ENCODE results near the gene GATC.
"Not testable (repeated sequence)": the region's sequence is repeated elsewhere in the genome, so short reads cannot be mapped to it uniquely, and the experiment has no call there.

The GATC gene

DNA sequence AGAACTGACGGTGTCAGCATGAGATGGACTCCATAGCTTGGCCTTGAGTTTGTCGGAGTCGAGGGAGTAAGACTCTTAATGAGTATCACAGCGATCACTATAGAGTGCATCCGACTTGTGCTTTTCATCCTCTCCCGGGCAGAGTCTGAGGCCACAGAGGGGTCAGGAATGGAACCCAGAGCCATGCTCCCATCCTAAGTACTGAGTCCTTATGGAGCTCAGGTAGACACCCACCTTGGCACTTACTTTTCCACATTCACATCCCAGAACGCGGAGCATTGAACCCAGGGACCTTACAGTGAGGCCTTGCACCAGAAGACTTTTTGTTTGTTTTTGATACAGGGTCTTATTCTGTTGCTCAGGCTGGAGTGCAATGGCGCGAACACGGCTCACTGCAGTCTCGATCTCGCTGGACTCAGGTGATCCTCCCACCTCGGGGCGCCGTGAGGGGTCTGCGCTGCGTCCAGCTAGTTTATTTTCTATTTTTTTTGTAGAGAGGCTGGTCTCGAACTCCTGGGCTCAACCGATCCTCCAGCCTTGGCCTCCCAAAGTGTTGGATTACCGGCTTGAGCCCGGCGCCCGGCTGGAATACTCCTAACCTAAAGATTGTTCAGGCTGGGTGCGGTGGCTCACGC is 24.0 kb downstream of the GATC start:
- peak; percentile 29 for DNase-seq

DNA sequence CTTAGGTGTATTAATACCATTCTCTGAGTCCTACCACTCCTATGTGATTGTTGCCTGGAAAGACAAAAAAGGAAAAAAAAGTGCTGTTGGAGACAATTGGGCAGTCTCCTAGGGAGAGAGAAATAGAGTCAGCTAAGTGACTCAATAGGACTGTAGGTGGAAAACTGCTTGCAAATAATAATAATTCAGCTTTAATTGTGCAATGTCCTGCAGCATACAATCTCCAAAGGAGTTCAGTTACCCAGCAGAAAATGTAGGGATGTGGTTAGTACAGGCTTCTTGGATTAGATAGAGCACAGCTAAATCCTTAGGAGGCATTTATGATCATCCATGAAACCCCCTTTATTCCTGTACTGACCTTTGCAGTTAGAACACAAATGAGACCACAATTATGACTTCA is 26.3 kb downstream of the GATC start:
- no peak for DNase-seq

DNA sequence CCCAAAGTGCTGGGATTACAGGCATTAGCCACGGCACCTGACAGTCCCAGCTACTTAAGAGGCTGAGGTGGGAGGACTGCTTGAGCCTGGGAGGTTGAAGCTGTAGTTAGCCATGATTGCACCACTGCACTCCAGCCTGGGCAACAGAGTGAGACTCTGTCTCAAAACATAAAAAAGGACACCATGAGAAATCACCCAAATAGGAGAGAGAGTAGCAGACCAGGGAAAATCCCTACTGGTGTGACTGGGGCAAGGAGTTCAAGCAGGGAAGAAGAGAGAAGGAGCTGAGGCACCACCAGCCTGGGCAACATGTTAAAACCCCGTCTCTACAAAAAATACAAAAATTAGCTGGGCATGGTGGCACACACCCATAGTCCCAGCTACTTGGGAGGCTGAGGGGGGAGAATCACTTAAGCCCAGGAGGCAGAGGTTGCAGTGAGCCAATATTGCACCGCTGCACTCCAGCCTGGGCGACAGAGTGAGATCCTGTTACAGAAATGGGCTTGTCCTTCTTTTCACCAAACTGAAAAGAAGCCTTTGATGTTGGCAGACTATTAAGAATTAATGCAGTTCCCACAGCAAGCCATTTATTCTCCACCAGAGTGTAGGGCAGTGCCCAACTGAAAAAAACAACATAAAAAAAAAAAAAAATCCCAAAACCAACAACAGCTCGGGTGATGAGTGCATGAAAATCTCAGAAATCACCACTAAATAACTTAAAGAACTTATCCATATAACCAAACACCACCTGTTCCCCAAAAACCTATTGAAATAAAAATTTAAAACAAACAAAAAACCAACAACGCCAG is 27.8 kb downstream of the GATC start:
- no peak for DNase-seq

DNA sequence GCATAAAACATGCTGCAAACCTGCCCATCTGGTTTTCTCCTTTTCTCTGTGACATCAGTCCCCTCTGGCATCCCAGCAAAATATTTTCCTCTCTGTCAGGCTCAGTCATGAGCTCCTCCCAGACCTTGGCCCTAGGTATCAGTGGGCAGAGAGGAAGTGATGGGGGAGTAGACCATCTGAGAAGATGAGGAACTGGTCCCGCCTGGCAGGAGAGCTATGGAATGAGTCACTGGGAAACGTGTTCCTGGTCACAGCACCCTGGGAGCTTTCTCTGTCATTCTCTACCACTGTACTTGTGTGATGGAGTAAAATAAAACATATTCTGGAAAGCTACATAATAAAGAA is 28.3 kb downstream of the GATC start:
- DNase-seq: peak; percentile 93

DNA sequence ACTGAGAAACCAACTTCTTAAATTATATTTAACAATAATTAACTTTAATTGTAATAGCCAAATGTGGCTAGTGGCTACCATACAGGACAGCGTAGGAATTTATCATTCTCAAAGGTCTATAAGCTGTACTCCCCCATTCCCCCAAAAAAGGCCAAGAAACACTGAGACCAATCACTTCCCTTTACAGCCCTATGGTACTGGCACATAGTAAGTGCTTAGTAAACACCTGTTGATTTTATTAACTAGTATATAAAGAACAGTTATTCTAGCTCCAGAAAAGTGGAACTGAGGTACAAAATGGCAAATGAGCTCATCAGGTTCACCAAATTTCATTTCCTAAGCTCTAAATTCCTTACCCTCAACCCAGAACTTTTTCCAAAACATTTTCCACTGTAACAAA is 29.4 kb downstream of the GATC start:
- no peak for DNase-seq

DNA sequence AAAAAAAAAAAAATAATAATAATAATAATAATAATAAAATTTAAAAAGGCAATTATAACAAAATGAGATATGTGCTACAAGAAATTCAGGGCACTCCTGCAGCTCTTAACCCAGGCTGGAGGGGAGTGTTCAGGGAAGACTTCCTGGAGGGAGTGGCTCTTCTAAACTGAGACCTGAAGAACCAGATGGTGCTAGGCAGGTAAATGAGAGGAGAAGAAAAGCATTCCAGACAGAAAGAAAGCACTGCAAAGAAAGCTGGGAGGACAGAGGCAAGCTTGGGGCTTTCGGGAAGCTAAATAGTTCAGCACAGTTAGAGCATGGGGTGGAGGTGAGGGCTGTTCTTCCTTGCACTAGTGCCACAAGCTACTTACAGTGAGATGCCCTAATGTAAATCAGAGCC is 33.2 kb downstream of the GATC start:
- DNase-seq: no peak

DNA sequence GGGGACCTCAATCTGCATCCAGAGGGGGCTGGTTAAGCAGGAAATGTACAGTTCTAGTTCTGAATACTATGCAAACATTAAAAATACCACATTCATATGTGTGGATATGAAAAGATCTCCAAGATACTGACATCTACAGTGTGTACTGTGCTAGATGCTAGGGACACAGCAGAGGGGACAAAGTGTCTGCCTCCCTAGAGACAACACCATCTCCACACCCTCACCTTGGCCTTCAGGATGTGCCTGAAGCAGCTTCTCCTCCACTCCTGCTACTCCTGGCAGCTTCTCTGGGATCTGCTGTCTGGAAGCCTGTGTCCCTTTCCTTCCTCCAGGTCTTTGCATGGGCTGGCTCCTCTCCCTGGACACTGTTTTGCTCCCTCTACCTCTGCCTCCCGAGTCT is 34.0 kb downstream of the GATC start:
- no peak for DNase-seq

DNA sequence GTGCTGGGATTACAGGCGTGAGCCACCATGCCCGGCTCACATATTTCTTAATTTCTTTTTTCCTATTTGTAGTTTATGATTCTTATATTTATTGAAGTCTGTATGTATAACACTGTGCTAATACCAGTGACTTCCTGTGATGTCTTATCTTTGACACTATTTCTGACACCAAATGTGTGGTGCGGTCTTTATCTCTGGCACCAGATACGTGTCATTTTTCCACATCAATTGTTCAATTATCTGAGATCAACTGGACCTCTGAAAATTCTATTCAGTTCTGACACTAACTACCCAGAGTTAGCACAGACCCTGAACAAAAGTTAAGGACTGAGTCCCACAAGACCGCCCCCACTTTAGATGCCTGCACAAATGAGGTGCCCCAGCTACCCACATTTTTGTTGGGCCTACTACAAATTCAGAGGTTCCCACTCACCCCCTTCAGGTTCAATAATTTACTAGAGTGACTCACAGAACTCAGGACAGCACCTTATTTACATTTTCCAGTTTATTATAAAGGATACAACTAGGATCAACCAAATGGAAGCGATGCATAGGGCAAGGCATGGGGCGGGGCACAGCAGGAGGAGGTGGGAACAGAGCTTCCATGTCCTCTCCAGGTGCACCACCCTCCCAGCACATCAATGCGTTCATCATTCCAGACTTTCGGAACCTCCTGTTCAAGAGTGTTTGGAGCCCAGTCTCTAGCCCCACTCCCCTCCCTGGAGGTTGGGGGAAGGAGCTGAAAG is 35.0 kb downstream of the GATC start:
- DNase-seq: no peak

DNA sequence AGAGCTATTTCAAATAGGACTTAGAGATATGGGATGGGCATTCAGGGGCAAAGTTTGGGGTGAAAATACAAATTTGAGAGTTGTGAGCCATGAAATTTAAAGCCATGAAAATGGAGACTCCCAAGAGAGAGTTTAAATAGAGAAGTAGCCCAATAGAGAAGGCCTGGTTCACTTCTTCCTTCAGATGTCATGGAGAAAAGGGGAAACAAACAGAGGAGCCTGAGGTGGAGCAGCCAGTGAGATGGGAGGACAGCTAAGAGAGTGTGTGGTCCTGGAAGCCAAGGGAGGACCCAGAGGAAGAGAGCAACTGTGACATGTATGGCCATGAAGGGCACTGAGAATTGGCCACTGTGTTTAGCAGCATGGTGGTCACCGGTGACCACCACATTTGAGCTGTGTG is 37.4 kb downstream of the GATC start:
- DNase-seq: no peak

DNA sequence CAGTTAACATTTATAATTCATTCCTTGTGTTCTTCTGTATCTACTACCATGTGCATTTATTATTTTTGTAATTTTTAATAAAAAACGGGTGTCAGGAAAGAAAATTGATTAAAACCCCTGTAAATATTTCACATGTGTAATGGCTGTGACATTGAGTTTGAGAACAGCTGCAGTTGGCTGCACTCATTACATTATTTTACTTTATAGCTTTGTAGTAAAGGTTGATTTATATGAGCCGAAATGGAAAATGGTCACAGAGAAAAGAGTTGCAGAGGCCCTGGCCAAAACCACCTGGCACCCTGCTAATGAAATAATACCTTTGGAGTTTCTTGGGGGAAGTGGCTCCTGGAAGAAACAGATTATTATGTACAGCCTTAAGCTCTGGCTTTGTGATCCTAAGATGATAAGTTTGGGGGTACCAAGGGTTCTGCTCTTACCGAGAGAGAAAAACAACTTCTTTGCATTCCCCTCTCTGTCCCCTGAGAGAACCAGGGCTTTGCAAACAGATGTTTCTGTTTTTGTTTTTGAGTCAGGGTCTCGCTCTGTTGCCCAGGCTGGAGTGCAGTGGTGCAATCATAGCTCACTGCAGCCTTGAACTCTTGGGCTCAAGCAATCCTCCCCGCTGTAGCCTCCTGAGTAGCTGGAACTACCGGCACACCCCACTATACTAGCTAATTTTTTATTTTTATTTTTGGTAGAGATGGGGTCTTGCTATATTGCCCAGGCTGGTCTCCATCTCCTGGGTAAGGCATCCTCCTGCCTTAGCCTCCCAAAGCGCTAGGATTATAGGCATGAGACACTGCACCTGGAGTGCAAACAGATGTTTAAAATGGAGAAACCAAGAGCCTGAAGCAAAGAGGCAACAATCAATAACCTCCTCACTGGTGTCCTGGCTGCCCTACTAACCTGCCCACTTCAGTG is 40.0 kb downstream of the GATC start:
- DNase-seq: no peak

DNA sequence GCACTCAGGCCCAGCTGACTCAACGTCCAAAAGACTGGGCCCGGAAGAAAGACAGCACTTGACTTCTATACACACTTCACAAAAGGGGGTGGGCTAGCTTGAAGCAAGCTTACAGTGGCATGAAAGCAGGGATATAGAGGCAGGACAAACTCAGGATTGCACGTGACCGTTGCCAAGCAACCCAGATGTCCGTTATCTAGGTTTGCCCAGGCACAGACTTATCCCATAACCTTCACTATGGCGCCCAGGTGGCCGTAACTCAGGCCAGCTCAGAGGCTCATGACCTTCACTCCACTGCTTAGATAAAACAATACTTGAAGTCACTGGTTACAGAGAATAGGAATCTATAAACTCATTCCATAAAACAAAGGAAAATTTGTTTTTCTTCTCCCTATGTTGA is 41.3 kb downstream of the GATC start:
- not testable (repeated sequence) for DNase-seq

DNA sequence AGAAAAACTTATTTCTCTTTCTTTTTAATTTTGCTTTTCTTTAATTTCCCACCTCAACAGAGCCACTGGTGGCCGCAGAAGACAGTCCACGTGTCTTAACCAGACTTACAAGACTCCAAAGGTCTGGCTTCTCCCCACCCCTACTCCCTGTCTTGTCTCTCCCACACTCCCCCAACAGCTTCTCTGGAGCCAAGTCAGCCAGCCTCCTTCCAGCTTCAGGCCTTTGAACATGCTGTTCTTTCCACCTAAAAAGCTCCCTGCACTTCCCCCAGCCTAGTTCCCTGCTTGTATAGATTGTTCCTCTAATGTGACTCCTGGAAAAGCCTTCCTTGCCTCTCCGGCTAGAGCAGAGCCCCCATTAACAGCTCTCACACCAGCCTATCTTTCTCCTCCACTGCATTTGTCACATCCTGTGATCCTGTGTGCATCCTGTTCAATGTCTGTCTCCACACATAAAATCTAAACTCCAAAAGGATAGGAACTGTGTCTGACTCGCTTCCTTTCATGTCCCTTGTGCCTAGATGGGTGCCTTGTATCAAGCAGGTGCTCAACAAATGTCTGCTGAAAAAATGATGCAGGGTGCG is 41.9 kb downstream of the GATC start:
- no peak for DNase-seq

DNA sequence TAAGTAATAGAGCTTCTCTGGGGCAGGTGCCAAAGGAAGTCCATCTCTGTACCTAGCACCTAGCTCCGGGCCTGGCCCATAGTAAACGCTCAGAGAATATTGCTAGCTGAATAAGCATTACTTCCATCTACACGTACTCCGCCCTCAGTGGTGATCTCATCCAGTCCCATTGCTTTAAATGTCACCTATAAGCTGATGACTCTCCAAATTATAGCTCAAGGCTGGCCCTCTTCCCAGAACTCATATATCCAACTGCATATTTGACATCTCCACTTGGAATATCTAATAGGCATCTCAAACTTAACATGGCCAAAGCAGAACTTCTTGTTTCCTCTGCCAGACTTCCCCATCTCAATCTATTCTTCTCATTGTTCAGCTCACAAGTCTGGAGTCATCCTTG is 42.8 kb downstream of the GATC start:
- DNase-seq: peak; percentile 19

DNA sequence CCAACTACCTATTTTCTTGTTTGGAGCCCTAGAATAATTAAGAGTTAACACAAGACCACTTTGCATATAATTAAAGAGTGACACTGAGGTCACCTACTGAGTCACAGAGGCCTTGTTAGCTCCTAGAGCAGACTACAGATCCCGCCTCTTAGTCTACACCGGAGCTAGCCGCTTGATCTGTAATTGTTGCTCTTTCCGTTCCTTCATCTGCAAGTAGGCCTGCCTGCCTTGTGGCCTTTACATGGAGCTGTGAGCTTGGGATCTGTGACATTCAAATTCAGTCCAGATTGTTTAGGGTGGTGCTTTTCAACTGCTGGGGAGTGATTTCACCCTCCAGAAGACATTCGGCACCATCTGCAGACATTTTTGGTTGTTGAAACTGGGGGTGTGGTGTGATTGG is 44.1 kb downstream of the GATC start:
- DNase-seq: no peak

DNA sequence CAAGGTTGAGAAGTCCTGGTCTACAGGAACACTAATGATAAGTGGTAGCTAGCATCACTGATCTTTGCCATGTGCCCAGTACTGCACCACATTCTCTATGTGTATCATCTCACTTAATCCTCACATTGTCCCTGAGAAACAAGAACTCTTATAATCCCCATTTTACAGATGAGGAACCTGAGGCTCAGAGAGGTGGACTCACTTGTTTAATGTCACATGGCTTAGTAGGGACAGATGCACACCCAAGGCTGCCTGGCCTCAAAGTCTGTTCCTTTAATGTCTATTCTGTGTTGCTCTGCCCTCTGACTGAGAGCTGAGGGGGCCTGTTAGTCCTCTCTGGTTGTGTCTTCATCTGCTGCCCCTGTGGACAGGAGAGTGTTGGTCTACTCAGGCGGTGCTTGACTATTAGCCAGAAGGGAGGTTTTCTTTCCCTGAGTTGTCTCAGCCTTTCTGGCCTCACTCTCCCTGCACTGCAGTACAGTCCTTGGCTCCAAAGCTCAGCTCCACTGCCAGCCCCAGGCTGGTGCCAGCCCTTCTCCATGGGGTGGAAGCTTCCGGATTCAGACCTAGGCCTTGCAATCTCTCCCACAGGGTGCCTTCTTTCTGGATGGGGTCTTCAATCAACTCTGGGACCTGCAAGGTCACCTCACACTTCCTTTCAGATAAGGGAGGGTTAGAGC is 44.7 kb downstream of the GATC start:
- DNase-seq: no peak

DNA sequence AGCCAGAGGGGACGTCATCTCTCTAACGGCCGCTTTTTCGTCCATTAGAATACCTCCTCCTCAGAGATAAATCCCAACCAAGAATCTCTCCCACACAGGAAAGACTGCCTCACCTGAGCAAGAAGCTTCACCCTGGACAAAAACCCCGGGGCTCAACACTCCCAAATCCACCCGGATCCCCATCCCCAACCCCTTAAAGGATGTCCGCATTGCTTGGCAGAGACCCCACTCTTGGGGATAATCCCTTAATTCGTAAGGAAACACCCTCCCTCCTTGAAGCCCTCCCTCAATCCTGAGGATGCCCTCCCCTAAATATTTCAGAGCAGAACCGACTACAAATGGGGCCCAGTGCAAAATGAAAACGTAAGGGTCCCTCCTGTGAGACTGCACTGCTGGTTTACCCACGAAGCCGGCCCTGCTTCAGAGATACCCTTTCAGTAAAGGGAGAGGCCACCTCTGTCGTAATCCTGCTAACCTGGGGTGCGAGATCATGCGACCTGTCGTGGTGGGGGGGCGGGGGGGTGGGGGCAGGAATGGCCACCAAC is 49.0 kb downstream of the GATC start:
- DNase-seq: no peak

DNA sequence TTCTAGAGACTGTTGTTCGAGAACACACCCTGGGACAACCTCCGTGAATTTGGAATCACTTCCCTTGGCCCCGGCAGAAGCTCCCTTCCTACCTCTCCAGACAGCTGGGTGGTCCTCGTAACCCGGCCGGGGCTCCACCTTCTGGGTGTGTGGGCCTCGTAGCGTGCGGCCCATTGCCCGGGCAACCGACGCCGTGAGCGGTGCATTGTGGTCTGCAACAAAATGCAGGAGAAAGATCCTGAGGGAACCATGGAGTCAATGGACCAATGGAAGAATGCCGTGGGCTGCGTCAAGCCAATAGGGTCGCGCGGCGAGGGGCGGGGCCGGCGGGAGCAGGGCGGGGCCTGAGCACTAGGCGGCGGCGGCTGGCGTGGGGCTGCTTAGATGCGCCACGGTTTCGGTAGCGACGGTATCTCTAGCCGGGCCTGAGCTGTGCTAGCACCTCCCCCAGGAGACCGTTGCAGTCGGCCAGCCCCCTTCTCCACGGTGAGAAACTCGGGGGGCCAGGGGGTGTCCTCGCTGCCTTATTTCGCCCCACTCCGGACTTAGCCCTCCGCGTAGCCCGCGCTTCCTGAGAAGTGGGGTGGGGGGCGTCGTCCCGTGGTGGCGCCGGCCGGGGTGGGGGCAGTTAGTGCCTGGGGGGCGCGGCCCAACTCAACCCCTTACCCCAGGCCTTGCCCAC is 49.6 kb downstream of the GATC start, which contains the start of gene DYNLL1:
DYNLL1 (plus strand) TSS at position 383 of the 682 bp plus-strand sequence. CDS start 309 bp downstream, outside the sequence.
- peak; percentile 96 for DNase-seq

DNA sequence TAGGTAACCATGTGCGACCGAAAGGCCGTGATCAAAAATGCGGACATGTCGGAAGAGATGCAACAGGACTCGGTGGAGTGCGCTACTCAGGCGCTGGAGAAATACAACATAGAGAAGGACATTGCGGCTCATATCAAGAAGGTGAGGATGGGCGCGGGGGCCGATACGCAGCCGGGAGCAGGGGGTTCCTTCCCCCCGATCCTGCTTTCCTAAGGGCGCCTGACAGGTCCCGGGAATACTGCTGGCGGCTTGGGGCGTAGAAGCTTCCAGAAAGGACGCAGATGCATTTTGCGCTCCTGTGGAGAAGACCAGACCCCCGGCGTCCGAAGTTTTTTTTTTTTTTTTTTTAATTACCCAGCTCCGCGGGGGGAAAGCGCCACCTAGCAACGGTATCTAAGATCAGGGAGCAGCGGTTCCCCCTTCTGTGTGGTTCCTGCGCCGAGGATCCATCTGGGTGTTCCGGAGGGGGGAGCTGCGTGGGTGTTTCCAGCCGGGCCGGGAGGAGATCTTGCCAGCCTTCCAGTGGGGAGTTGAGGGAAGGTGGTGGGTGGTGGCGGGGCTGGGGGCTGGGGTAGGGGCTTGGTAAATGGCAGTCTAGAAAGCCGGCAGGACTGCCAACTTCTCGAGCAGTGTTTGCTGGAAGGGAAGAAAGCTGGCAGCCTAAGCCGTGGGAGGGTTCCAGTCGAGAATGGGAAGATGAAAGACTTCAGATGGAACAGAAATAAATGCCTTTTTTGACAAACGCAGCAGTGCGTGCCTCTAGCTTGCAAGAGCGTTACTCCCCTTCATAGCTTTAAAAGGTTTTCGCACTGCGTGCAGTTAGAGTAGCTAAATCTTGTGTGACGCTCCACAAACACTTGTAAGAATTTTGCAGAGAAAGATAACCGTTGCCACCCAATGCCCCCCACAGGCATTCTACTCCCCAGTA is 50.4 kb downstream of the GATC start:
- DNase-seq: peak; percentile 61

DNA sequence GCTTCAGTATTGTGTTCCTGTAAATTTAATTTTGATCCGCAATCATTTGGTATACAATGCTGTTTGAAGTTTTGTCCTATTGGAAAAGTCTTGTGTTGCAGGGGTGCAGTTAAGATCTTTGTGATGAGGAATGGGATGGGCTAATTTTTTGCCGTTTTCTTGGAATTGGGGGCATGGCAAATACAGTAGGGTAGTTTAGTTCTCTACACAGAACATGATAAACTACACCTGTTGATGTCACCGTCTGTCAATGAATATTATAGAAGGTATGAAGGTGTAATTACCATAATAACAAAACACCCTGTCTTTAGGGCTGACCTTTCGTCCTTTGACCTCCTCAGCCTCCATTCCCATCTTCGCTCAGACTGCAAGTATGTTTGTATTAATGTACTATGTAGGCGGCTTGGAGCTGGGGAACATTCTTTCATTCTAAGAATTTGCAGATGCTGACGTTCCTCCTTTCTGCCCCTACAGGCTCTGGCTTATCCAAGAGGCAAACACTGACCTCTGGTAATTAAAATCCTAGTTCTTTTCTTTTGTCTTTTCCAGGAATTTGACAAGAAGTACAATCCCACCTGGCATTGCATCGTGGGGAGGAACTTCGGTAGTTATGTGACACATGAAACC is 51.4 kb downstream of the GATC start:
- peak; percentile 18 for DNase-seq
